ENCODE results near the gene NXPH1.

The NXPH1 gene

DNA sequence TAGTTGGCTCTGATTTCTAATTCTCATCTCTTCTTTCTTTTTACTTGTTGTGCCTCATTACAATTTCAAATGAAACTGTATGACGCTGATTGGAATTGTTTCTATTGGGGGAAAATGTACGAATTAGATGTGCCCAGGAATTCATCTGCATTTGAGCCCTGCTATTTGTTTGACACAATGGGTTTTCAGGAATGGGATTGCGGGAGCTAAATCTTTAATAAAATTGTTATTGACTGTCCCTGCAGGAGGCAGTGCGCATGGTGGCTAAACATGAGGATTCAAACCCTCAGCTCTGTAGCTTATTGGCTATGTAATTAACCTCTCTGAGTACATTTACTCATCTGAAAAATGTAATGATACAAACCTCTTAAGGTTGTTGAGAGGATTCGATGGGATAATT lies 181.6 kb downstream of the NXPH1 start:
- DNase-seq (ENCODE audit: low read depth), result no peak
- H3K4me3 ChIP-seq (ENCODE audit: control insufficient read depth, low read depth, low read length), result no peak overlapping the region
- TF ChIP-seq, protein P1, sequence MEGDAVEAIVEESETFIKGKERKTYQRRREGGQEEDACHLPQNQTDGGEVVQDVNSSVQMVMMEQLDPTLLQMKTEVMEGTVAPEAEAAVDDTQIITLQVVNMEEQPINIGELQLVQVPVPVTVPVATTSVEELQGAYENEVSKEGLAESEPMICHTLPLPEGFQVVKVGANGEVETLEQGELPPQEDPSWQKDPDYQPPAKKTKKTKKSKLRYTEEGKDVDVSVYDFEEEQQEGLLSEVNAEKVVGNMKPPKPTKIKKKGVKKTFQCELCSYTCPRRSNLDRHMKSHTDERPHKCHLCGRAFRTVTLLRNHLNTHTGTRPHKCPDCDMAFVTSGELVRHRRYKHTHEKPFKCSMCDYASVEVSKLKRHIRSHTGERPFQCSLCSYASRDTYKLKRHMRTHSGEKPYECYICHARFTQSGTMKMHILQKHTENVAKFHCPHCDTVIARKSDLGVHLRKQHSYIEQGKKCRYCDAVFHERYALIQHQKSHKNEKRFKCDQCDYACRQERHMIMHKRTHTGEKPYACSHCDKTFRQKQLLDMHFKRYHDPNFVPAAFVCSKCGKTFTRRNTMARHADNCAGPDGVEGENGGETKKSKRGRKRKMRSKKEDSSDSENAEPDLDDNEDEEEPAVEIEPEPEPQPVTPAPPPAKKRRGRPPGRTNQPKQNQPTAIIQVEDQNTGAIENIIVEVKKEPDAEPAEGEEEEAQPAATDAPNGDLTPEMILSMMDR (conservative IDR thresholded peaks at IDR 0.05; ENCODE audit: control insufficient read depth, insufficient read depth, low read depth, low read length), result no peak

GRCh38 chr7:8618441-8619070 lies 185.1 kb downstream of the NXPH1 start:
- TF ChIP-seq, protein P1 (conservative IDR thresholded peaks at IDR 0.05; ENCODE audit: control insufficient read depth, insufficient read depth, low read depth, low read length), result no peak
- no peak for DNase-seq (ENCODE audit: low read depth)
- H3K4me3 ChIP-seq (ENCODE audit: control insufficient read depth, low read depth, low read length), result no peak overlapping the region

DNA sequence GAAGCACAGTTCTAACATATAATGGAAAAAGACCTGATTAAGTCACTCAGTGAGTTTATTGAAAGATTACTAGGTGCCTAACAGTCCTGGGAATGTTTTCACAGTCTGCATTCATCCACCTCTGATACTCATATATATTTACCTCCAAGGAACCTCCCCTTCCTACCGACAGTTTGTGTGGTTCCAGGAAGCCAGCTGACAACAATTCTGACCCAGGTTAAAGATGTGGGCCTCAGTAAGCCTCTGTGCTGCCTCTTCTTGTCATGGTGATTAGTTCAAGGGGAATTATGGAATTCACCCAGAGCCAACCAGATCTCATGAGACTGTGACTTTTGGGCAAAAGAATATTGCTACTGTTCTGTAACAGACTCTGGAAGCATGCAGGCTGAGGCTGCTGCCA lies 186.8 kb downstream of the NXPH1 start:
- TF ChIP-seq, protein P1 (conservative IDR thresholded peaks at IDR 0.05; ENCODE audit: control insufficient read depth, insufficient read depth, low read depth, low read length), result no peak
- no peak for DNase-seq (ENCODE audit: low read depth)
- no peak overlapping the region for H3K4me3 ChIP-seq (ENCODE audit: control insufficient read depth, low read depth, low read length)

GRCh38 chr7:8625612-8626011 lies 192.2 kb downstream of the NXPH1 start:
- DNase-seq (ENCODE audit: low read depth), result no peak

GRCh38 chr7:8627325-8627724 lies 193.9 kb downstream of the NXPH1 start:
- TF ChIP-seq, protein P1 (conservative IDR thresholded peaks at IDR 0.05; ENCODE audit: control insufficient read depth, insufficient read depth, low read depth, low read length), result no peak

More at GRCh38 chr7:8625612-8626011, 192.2 kb downstream of the NXPH1 start:
- H3K4me3 ChIP-seq (ENCODE audit: control insufficient read depth, low read depth, low read length), result no peak overlapping the region
- TF ChIP-seq, protein P1 (conservative IDR thresholded peaks at IDR 0.05; ENCODE audit: control insufficient read depth, insufficient read depth, low read depth, low read length), result no peak

DNA sequence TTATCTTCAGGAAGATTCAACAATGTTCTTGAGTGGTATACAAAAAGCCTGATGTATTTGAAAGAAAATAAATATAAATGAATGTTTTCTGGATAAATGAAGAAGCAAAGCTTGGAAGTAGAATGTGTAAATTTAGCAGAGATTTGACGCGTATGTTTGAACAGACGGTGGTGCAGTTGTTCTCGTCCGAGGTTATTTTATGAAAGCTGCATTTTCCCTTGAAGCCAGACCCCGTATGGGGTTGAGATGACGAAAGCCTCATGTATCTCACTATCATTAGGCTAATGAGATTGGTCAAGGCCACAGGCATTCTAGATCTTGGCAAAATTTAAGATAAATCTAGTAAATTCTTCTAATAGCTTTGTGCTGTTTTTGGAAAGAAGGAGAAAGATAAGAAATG lies 195.2 kb downstream of the NXPH1 start:
- DNase-seq (ENCODE audit: low read depth), result no peak
- no peak overlapping the region for H3K4me3 ChIP-seq (ENCODE audit: control insufficient read depth, low read depth, low read length)
- TF ChIP-seq, protein P1 (conservative IDR thresholded peaks at IDR 0.05; ENCODE audit: control insufficient read depth, insufficient read depth, low read depth, low read length), result no peak

More at GRCh38 chr7:8627325-8627724, 193.9 kb downstream of the NXPH1 start:
- H3K4me3 ChIP-seq (ENCODE audit: control insufficient read depth, low read depth, low read length), result no peak overlapping the region
- DNase-seq (ENCODE audit: low read depth), result no peak
